ENCODE results near the gene NIT2.

Gene NIT2

DNA sequence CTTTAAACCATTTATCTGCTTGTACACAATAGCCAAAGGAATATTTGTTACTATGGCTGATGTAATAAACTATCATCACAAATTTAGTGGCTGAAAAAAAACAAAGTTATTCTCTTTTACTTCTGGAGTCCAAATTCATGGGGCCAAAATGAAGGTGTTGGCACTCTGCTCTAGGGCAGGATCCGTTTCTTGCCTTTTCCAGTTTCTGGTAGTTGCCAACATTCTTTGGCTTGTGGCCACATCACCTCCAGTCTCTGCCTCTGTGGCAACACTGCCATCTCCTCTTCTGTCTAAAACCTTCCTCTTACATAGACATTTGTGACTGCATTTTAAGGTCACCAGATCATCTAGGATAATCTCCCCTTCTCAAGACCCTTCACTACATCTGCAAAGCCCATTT, 27.3 kb downstream of the NIT2 start:
- TF ChIP-seq, protein P1, sequence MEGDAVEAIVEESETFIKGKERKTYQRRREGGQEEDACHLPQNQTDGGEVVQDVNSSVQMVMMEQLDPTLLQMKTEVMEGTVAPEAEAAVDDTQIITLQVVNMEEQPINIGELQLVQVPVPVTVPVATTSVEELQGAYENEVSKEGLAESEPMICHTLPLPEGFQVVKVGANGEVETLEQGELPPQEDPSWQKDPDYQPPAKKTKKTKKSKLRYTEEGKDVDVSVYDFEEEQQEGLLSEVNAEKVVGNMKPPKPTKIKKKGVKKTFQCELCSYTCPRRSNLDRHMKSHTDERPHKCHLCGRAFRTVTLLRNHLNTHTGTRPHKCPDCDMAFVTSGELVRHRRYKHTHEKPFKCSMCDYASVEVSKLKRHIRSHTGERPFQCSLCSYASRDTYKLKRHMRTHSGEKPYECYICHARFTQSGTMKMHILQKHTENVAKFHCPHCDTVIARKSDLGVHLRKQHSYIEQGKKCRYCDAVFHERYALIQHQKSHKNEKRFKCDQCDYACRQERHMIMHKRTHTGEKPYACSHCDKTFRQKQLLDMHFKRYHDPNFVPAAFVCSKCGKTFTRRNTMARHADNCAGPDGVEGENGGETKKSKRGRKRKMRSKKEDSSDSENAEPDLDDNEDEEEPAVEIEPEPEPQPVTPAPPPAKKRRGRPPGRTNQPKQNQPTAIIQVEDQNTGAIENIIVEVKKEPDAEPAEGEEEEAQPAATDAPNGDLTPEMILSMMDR (IDR thresholded peaks at IDR 0.05), result no peak

DNA sequence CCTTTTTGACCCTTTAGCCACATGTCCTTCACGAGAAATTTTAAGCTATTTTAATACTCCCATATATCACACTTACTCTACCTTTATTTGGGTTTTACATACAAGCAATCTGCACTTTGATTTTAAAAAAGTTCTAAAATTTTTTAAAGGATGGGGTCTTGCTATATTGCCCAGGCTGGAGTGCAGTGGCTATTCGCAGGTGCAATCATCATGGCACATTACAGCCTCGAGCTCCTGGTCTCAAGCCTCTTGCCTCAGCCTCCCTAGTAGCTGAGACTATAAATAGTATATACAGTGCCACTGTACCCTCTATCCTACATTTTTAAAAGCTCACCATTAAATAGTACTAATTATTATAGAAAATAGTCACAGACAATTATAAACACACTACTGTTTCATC, 29.9 kb downstream of the NIT2 start:
- TF ChIP-seq, protein P1 (IDR thresholded peaks at IDR 0.05), result no peak

DNA sequence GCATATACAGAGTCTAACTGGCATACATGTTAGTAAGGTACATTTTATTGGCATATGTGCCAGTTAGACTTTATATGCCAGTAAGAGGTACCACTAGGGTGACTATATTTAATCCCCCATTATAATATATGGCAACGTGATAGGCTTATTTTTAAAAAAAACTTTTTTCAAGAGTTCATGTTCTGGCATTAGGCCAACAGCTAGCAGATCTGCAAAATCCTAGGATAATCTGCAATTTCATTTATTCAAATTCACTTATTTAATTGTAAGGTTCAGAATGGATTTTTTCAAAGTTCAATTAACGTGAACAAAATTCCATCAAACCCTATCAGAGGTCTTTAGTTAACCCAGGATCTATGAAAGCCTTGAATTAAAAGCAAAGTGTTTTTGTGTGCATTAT, 31.9 kb downstream of the NIT2 start:
- TF ChIP-seq, protein P1 (IDR thresholded peaks at IDR 0.05), result no peak

DNA sequence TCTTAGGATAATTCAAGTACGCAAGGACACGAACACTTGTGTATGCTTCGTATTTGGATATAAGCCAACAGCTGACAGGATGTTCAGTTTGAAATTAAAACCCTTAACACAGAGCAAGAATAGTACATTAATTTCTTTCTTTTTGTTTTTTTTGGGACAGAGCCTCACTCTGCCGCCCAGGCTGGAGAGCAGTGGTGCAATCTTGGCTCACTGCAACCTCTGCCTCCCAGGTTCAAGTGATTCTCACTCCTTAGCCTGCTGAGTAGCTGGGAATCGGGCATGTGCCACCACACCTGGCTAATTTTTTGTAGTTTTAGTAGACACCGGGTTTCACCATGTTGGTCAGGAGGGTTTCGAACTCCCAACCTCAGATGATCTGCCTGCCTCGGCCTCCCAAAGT, 33.9 kb downstream of the NIT2 start:
- TF ChIP-seq, protein P1 (IDR thresholded peaks at IDR 0.05), result no peak

DNA sequence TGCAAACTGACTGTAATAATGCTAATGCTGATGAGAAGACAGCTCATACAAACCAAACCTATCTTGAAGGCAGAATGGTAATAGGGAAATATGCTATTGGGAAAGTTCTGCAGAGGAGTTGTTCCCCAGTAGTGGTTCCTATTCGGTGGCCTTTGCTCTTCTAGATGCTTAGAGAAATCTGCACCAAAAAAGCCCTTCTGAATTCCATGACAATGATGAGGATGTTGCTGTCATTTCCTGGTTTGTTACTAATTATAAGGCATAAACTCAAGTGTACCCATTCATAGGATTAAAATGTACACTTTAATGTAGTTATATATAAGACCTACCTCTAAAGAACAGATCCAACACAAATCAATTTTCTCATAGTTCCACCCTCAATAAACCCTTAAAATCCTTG, 36.2 kb downstream of the NIT2 start:
- TF ChIP-seq, protein P1 (IDR thresholded peaks at IDR 0.05), result no peak

DNA sequence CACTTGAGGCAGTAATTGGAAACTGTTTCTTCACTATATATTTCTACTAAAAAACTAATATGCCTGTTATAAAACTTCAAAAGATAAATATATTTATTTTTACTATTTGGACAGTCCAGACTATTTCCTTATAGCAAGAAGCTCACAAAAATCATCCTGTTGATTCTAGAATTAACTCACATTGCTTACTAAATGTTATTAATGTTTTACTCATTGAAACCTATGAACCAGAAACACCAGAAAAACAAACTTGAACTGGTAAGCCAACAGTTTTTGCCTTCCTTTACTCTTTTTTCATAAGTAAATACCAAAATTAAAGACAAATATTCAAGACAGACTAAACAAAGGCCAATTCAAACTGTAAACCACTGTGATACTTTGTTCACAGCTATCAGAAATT, 40.0 kb downstream of the NIT2 start:
- TF ChIP-seq, protein P1 (IDR thresholded peaks at IDR 0.05), result no peak

DNA sequence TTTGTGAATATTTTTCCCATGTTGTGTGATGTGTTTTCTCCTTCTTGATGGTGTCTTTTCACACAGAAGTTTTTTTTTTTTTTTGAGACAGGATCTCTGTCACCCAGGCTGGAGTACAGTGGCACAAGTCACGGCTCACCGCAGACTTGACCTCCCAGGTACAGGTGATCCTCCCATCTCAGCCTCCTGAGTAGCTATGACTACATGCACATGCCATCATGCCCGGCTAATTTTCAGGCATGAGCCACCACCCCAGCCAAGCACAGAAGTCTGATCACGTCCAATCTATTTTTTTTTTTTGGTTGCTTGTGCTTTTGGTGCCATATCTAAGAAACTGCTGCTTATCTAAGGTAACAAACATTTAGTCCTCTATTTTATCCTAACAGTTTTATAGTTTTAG, 41.7 kb downstream of the NIT2 start:
- TF ChIP-seq, protein P1 (IDR thresholded peaks at IDR 0.05), result no peak

DNA sequence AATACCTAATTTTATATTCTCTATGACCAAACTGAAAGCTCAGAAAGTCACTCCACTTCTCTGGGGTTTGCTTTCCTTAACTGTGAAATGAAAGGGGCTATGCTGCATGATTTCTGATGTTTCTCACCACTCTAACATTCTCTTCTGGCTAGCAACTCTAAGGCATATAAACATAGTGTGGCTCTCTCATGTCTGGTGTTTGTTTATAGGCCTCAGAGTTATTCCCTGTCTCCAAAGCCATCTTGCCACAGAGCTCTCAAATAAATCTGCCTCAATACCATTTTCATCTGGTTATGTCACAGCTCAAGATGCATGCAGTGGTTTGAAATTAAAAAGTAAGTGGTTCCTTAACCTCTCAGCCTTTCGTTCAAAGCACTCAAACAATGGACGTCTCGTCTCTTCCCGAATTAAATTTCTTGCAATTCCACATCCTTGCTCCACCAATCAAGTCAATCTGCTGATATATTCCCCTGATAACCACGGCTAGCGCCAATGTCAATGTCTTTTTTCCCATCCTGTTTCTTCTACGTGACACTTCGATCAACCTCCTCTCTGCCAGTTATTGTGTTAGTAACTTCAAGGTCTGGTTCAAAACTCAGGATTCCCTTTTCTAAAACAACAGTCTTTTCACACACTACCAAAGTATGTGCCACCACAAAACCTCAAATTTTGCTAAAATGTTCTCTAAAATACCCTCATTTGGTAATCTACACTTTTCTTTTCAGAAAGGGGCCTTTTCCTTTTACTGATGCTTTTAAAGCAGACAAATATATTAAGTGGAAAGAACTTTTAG, 50.4 kb downstream of the NIT2 start:
- TF ChIP-seq, protein P1 (IDR thresholded peaks at IDR 0.05), result no peak
